GM19397 (cell line): ENCODE data around the gene PNMA1.

Source experiments
- ATAC-seq: cut with Tn5 transposase; IDR thresholded peaks from one replicate; pipeline ENCODE4 v1.9.1; 2021; ENCODE audit warnings: mild to moderate bottlenecking, moderate library complexity; ENCODE audit not compliant: unreplicated experiment

PNMA1 gene

GRCh38 chr14:73739174-73739898 lies 25.2 kb upstream of the PNMA1 start:
- no peak for ATAC-seq

GRCh38 chr14:73738518-73739173 lies 24.5 kb upstream of the PNMA1 start:
- no peak for ATAC-seq

- ATAC-seq: no peak
Measured at GRCh38 chr14:73736842-73737241, 22.7 kb upstream of the PNMA1 start.

GRCh38 chr14:73732006-73732405 lies 17.8 kb upstream of the PNMA1 start:
- no peak for ATAC-seq

GRCh38 chr14:73731111-73731510 lies 16.9 kb upstream of the PNMA1 start:
- ATAC-seq: no peak

GRCh38 chr14:73729556-73730265 lies 15.5 kb upstream of the PNMA1 start:
- no peak for ATAC-seq

- no peak for ATAC-seq
Measured at GRCh38 chr14:73728717-73729330, 14.6 kb upstream of the PNMA1 start.

GRCh38 chr14:73727166-73727565 lies 13.0 kb upstream of the PNMA1 start:
- no peak for ATAC-seq

- no peak for ATAC-seq
Measured at GRCh38 chr14:73726025-73726961, 12.1 kb upstream of the PNMA1 start.

GRCh38 chr14:73725116-73726024 lies 11.2 kb upstream of the PNMA1 start:
- no peak for ATAC-seq

- ATAC-seq: no peak
Measured at GRCh38 chr14:73724696-73725095, 10.5 kb upstream of the PNMA1 start.

GRCh38 chr14:73723797-73724661 lies 9.8 kb upstream of the PNMA1 start:
- peak; percentile 22 for ATAC-seq

GRCh38 chr14:73723406-73723796 lies 9.2 kb upstream of the PNMA1 start:
- ATAC-seq: peak; percentile 68

- ATAC-seq: no peak
Measured at GRCh38 chr14:73722581-73722980, 8.4 kb upstream of the PNMA1 start.

- ATAC-seq: no peak
Measured at GRCh38 chr14:73721101-73721821, 7.1 kb upstream of the PNMA1 start.

- no peak for ATAC-seq
Measured at GRCh38 chr14:73720636-73721035, 6.5 kb upstream of the PNMA1 start.

GRCh38 chr14:73719791-73720190 lies 5.6 kb upstream of the PNMA1 start:
- no peak for ATAC-seq

- ATAC-seq: no peak
Measured at GRCh38 chr14:73719361-73719760, 5.2 kb upstream of the PNMA1 start.
